Stimulated activated CD8-positive, alpha-beta memory T cell treated with anti-CD3 and anti-CD28 coated beads, Interleukin-15, amount 100 ng/mL, for 1 hour (primary cell): Measurements from ENCODE around the gene ZBTB21.
"Not testable (repeated sequence)": the region's sequence is repeated elsewhere in the genome, so short reads cannot be mapped to it uniquely, and the experiment has no call there.

Experiments used
- DNase-seq: peaks from one replicate; pipeline ENCODE4 v3.0.0-alpha.2; 2020; ENCODE audit warnings: low read depth

ZBTB21 gene

GRCh38 chr21:41951876-41952567, 58.1 kb downstream of the ZBTB21 start:
- no peak for DNase-seq

GRCh38 chr21:41950941-41951351, 59.2 kb downstream of the ZBTB21 start:
- DNase-seq = no peak

GRCh38 chr21:41949631-41950030, 60.5 kb downstream of the ZBTB21 start:
- DNase-seq = not testable (repeated sequence)

DNA sequence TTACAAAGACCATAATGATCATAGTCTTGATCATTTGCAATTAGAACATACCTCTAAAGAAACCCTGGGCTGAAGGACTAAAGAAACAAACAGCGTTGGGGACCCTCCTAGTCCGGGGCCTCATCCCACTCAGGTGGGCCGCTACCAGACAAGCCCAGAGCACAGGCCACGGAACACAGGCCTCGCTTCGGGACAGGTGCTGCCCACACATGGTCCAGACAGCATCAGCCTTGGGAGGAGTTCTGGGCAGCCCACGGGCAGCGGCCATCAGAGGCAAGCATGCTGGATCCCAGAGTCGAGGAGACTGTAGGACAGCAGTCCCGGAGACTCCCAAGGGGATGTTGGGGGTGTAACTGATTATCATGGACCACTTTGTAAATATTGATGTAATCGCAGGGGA, 61.3 kb downstream of the ZBTB21 start:
- DNase-seq = no peak

GRCh38 chr21:41948078-41948895, 61.9 kb downstream of the ZBTB21 start:
- DNase-seq = no peak

DNA sequence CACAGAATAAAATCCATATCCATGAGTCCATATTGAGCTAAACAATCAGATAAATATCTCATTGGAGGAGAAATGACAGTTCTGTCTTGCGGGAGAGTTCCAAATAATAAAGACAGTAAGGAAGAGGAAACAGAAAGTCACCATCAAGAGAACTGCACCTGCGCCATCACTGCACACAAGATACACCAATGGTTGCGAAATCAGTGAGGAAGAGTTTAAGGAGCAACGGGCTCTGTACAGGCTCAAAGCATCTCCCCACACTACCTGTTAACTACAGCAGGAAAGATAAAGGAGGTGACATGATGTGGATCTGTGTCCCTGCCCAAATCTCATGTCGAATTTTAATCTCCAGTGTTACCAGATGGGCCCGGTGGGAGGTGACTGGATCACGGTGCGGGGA, 64.2 kb downstream of the ZBTB21 start:
- no peak for DNase-seq

GRCh38 chr21:41943851-41944250, 66.3 kb downstream of the ZBTB21 start:
- no peak for DNase-seq

GRCh38 chr21:41942457-41942856, 67.7 kb downstream of the ZBTB21 start:
- no peak for DNase-seq

DNA sequence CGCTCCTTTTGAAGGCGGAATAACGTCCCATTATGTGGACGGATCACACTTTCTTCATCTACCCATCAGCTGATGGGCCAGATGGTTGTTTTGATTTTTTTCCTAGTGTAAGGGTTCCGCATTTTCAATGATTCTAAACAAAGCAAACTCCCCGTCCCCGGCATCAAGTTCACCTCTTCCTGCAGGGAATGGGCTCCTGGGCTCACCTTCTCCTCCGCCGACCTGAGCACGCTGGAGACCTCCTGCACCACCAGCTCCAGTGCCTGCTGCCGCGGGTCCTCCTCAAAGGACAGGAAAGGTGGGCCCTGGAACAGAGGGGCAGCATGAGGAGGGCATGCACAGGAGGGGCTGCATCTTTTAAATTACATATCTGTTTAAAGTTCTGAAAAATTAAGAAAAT, 68.2 kb downstream of the ZBTB21 start:
- DNase-seq = no peak

- DNase-seq = no peak
Measured at GRCh38 chr21:41940431-41940830, 69.7 kb downstream of the ZBTB21 start.

- no peak for DNase-seq
Measured at GRCh38 chr21:41939391-41939790, 70.8 kb downstream of the ZBTB21 start.
